ENCODE results near the gene SLC25A26.

Gene SLC25A26

DNA sequence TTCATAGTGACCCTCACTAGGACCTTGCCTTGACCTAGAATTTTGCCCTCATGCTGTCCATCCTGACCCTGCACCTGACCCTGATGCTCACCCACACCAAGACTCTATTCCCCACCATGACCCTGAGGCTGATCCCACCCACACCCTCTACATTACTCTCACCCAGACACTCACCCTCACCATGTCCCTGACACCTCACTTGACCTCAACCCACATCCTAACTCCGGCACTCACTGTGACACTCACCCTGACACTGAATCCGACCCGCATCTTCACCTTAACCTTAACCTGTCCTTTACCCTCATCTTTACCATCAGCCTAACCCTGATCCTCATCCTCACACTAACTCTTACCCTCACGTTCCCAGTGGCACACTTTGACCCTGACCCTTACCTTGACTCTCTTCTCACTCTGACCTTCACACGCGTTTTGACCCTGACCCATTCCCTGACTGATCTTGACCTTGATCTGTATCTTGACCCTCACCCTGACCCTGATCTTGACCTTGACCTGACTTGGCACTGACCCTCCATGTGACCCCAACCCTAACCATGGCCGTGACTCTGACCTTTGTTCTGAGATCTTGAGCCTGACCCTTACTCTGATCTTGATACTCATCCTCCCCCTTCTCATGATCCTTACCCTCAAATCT, 22.2 kb upstream of the SLC25A26 start:
- Histone ChIP-seq H3K9ac (ENCODE audit: low read length in 2 of 2) (no peak overlapping the region), H3K9me3 (ENCODE audit: control insufficient read depth in 2 of 2, low read length in 2 of 2) (no peaks in the 10 kb centered on the region), H3K27me3 (ENCODE audit: control insufficient read depth in 1 of 2, insufficient read depth in 2 of 2, low read length in 2 of 2) (peaks cover 7 to 8% of the 10 kb centered on the region in 2 donors), H3K4me1 (ENCODE audit: control insufficient read depth, insufficient read depth, low read length) (peaks cover 5% of the 10 kb centered on the region), H3K27ac (ENCODE audit: low read length) (no peak overlapping the region), H3K4me3 (ENCODE audit: low read length in 2 of 2) (no peak overlapping the region), H3K36me3 (ENCODE audit: control insufficient read depth in 2 of 2, insufficient read depth in 2 of 2, low read length in 2 of 2) (no peaks in the 10 kb centered on the region)

DNA sequence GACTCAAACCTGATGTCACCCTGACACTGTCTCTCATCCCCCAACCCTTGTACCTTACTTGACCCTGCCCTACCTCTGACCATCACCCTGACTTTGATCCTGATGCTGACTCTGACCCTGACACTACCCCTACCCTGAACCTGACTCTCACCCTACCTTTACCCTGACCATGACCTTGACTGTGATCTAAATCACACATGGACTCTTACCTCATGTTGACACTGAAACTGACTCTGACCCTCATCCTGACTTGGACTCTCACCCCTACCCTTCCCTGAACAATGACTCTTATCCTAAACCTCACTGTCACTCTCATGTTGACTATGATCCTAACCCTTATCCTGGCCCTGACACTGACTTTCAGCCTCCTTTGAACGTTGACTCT, 21.7 kb upstream of the SLC25A26 start:
- Histone ChIP-seq H3K36me3 (ENCODE audit: control insufficient read depth in 2 of 2, insufficient read depth in 2 of 2, low read length in 2 of 2) (no peaks in the 10 kb centered on the region), H3K9ac (ENCODE audit: low read length in 2 of 2) (no peak overlapping the region), H3K4me3 (ENCODE audit: low read length in 2 of 2) (no peak overlapping the region), H3K4me1 (ENCODE audit: control insufficient read depth, insufficient read depth, low read length) (peaks cover 5% of the 10 kb centered on the region), H3K9me3 (ENCODE audit: control insufficient read depth in 2 of 2, low read length in 2 of 2) (no peaks in the 10 kb centered on the region), H3K27ac (ENCODE audit: low read length) (no peak overlapping the region), H3K27me3 (ENCODE audit: control insufficient read depth in 1 of 2, insufficient read depth in 2 of 2, low read length in 2 of 2) (peaks cover 7 to 8% of the 10 kb centered on the region in 2 donors)

DNA sequence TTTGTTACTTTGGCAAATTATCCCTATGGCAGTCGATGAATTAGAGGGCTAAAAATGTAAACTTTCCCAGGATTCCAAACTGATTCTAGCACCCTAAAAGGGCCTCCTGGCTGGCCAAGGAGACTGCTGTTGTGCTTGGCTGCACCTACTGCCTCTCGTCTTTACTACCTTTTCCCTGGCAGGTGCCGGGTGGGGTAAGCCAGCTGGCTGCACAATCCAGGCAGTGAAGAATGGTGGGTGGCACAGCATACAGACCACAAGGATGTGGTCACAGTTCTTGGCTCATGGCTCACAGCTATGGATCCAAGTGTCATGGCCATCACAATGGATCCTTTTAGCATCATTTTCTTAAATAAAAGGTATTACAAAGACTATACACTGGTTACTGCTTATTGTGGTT, 20.7 kb upstream of the SLC25A26 start:
- Histone ChIP-seq H3K4me1 (ENCODE audit: control insufficient read depth, insufficient read depth, low read length) (peaks cover 2% of the 10 kb centered on the region), H3K27ac (ENCODE audit: low read length) (no peak overlapping the region), H3K36me3 (ENCODE audit: control insufficient read depth in 2 of 2, insufficient read depth in 2 of 2, low read length in 2 of 2) (no peaks in the 10 kb centered on the region), H3K27me3 (ENCODE audit: control insufficient read depth in 1 of 2, insufficient read depth in 2 of 2, low read length in 2 of 2) (peaks cover 4% of the 10 kb centered on the region in 2 donors), H3K9me3 (ENCODE audit: control insufficient read depth in 2 of 2, low read length in 2 of 2) (no peaks in the 10 kb centered on the region), H3K4me3 (ENCODE audit: low read length in 2 of 2) (no peak overlapping the region), H3K9ac (ENCODE audit: low read length in 2 of 2) (no peak overlapping the region)

DNA sequence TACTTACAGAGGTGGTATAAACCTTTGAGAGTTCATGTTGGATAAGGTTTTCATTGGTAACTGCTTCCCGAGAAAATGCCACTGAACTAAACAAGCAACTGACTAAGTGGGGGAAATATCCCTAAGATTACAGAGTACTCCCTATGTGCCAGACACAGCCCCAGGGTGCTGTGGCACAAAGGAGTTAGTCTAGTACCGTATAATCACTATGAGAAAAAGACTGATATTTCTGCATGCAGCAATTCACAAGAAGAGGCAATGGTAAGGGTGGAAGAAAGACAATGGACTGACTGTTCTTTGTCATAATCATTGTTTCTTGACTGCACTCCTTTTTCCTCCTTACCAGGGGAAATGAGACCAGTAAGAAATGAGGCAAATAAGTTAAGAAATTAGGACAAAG, 20.0 kb upstream of the SLC25A26 start:
- Histone ChIP-seq H3K27ac (ENCODE audit: low read length) (no peak overlapping the region), H3K9me3 (ENCODE audit: control insufficient read depth in 2 of 2, low read length in 2 of 2) (no peaks in the 10 kb centered on the region), H3K36me3 (ENCODE audit: control insufficient read depth in 2 of 2, insufficient read depth in 2 of 2, low read length in 2 of 2) (no peaks in the 10 kb centered on the region), H3K9ac (ENCODE audit: low read length in 2 of 2) (no peak overlapping the region), H3K4me3 (ENCODE audit: low read length in 2 of 2) (no peak overlapping the region), H3K4me1 (ENCODE audit: control insufficient read depth, insufficient read depth, low read length) (no peaks in the 10 kb centered on the region), H3K27me3 (ENCODE audit: control insufficient read depth in 1 of 2, insufficient read depth in 2 of 2, low read length in 2 of 2) (peaks cover 0 to 4% of the 10 kb centered on the region in 2 donors)

DNA sequence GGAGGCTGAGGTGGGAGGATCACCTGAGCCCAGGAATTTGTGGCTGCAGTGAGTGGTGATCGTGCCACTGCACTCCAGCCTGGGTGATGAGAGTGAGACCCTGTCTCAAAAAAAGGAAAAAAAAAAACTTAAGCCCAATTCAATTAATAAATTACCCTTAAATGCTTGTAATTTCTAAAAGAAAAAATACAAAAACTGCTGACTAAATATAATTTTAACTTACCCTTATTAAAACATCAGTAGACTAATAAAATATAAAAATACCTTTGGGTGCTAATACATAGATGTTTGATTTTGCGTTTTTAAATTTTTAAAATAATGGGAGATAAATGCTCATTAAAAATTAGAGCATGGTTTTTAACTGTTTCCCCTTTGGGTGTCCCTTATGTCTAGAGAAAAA, 17.5 kb upstream of the SLC25A26 start:
- Histone ChIP-seq H3K9me3 (ENCODE audit: control insufficient read depth in 2 of 2, low read length in 2 of 2) (no peaks in the 10 kb centered on the region), H3K36me3 (ENCODE audit: control insufficient read depth in 2 of 2, insufficient read depth in 2 of 2, low read length in 2 of 2) (no peaks in the 10 kb centered on the region), H3K4me3 (ENCODE audit: low read length in 2 of 2) (no peak overlapping the region), H3K27ac (ENCODE audit: low read length) (no peak overlapping the region), H3K27me3 (ENCODE audit: control insufficient read depth in 1 of 2, insufficient read depth in 2 of 2, low read length in 2 of 2) (peaks cover 0 to 4% of the 10 kb centered on the region in 2 donors), H3K4me1 (ENCODE audit: control insufficient read depth, insufficient read depth, low read length) (no peaks in the 10 kb centered on the region), H3K9ac (ENCODE audit: low read length in 2 of 2) (no peak overlapping the region)

DNA sequence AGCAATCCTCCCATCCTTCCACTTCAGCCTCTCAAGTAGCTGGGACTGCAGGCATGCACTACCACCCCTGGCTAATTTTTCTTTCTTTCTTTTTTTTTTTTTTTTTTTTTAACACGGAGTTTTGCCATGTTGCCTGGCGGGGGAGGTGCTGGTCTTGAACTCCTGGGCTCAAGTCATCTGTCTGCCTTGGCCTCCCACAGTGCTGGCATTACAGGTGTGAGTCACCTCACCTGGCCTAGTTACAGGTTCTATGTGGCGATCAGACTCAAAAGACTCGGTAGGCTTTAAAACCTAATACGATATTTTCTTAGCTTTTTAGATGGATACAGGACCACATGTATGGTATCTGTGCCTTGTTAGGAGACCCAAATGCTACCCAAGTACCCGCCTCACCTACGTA, 14.0 kb upstream of the SLC25A26 start:
- H3K36me3 ChIP-seq (ENCODE audit: control insufficient read depth in 2 of 2, insufficient read depth in 2 of 2, low read length in 2 of 2): no peaks in the 10 kb centered on the region
- H3K4me1 ChIP-seq (ENCODE audit: control insufficient read depth, insufficient read depth, low read length): no peaks in the 10 kb centered on the region
- H3K9ac ChIP-seq (ENCODE audit: low read length in 2 of 2): no peak overlapping the region
- H3K27ac ChIP-seq (ENCODE audit: low read length): no peak overlapping the region
- H3K4me3 ChIP-seq (ENCODE audit: low read length in 2 of 2): no peak overlapping the region
- no peaks in the 10 kb centered on the region for H3K9me3 ChIP-seq (ENCODE audit: control insufficient read depth in 2 of 2, low read length in 2 of 2)
- no peaks in the 10 kb centered on the region for H3K27me3 ChIP-seq (ENCODE audit: control insufficient read depth in 1 of 2, insufficient read depth in 2 of 2, low read length in 2 of 2)

DNA sequence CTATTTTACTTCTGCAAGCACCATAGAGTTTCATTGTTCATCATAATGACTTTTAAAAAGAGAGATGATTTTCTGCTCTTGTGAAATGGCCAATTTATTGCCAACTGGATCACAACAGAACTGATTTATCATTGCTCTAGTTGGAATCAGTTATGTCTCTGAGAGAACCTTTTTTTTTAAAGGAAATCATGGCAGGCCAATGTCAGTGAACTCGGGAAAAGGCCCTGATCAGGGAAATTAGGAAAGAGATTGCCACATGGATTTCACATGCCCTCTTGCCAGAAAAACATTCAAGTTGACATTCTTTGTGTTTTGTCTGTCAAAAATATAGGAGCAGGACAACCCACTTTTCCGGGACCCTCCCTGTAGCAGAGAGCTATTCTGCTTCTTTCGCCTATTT, 12.6 kb upstream of the SLC25A26 start:
- H3K4me1 ChIP-seq (ENCODE audit: control insufficient read depth, insufficient read depth, low read length): no peaks in the 10 kb centered on the region
- no peaks in the 10 kb centered on the region for H3K9me3 ChIP-seq (ENCODE audit: control insufficient read depth in 2 of 2, low read length in 2 of 2)
- no peaks in the 10 kb centered on the region for H3K36me3 ChIP-seq (ENCODE audit: control insufficient read depth in 2 of 2, insufficient read depth in 2 of 2, low read length in 2 of 2)
- H3K27ac ChIP-seq (ENCODE audit: low read length): no peak overlapping the region
- no peak overlapping the region for H3K4me3 ChIP-seq (ENCODE audit: low read length in 2 of 2)
- no peak overlapping the region for H3K9ac ChIP-seq (ENCODE audit: low read length in 2 of 2)
- H3K27me3 ChIP-seq (ENCODE audit: control insufficient read depth in 1 of 2, insufficient read depth in 2 of 2, low read length in 2 of 2): no peaks in the 10 kb centered on the region

DNA sequence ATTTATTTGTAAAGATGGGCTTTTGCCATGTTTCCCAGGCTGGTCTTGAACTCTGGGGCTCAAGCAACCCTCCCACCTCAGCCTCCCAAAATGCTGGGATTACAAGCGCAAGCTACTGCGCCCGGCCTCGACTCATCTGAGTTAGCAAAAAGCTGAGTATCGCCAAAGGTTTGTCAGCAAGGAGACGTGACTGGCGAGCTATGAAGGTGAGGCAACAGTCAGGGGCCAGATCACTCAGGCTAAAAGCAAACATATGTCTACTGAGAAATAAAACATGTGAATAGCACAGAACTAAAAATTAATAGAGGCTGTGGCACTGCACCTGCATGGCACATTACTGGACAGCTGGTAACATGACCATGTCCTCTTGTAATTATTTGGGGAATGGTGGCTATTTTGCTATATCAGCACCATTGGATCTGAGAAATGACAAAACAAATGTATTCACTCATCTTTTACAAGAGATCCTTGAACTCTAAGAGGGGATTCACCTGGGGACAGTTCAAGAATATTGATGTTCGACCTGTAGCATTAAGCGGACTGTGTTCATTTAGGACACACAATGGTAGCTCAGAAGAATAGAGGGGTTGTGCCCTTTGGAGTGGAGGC, 10.0 kb upstream of the SLC25A26 start:
- Histone ChIP-seq H3K9ac (ENCODE audit: low read length in 2 of 2) (no peak overlapping the region), H3K36me3 (ENCODE audit: control insufficient read depth in 2 of 2, insufficient read depth in 2 of 2, low read length in 2 of 2) (no peaks in the 10 kb centered on the region), H3K27ac (ENCODE audit: low read length) (no peak overlapping the region), H3K4me3 (ENCODE audit: low read length in 2 of 2) (no peak overlapping the region), H3K27me3 (ENCODE audit: control insufficient read depth in 1 of 2, insufficient read depth in 2 of 2, low read length in 2 of 2) (no peaks in the 10 kb centered on the region), H3K4me1 (ENCODE audit: control insufficient read depth, insufficient read depth, low read length) (no peaks in the 10 kb centered on the region), H3K9me3 (ENCODE audit: control insufficient read depth in 2 of 2, low read length in 2 of 2) (no peaks in the 10 kb centered on the region)

GRCh38 chr3:66211779-66212178, 9.0 kb upstream of the SLC25A26 start:
- Histone ChIP-seq H3K4me1 (ENCODE audit: control insufficient read depth, insufficient read depth, low read length) (no peaks in the 10 kb centered on the region), H3K27me3 (ENCODE audit: control insufficient read depth in 1 of 2, insufficient read depth in 2 of 2, low read length in 2 of 2) (no peaks in the 10 kb centered on the region), H3K4me3 (ENCODE audit: low read length in 2 of 2) (no peak overlapping the region)

DNA sequence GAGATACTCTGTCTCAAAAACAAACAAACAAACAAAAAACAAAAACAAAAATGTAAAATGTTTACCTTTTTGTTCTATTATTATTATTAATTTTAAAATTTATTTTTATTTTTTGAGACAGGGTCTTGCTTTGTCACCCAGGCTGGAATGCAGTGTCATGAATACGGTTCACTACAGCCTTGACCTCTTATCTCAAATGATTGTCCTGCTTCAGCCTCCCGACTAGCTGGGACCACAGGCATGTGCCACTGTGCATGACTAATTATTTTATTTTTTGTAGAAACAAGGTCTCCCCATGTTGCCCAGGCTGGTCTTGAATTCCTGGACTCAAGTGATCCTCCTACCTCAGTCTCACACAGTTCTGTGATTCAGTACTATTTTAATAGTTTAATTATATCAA, 5.7 kb upstream of the SLC25A26 start:
- Histone ChIP-seq H3K9ac (ENCODE audit: low read length in 2 of 2) (no peak overlapping the region), H3K27me3 (ENCODE audit: control insufficient read depth in 1 of 2, insufficient read depth in 2 of 2, low read length in 2 of 2) (no peaks in the 10 kb centered on the region), H3K36me3 (ENCODE audit: control insufficient read depth in 2 of 2, insufficient read depth in 2 of 2, low read length in 2 of 2) (no peaks in the 10 kb centered on the region), H3K9me3 (ENCODE audit: control insufficient read depth in 2 of 2, low read length in 2 of 2) (no peaks in the 10 kb centered on the region), H3K27ac (ENCODE audit: low read length) (no peak overlapping the region), H3K4me1 (ENCODE audit: control insufficient read depth, insufficient read depth, low read length) (no peaks in the 10 kb centered on the region), H3K4me3 (ENCODE audit: low read length in 2 of 2) (no peak overlapping the region)

More at GRCh38 chr3:66211779-66212178, 9.0 kb upstream of the SLC25A26 start:
- Histone ChIP-seq H3K9ac (ENCODE audit: low read length in 2 of 2) (no peak overlapping the region), H3K9me3 (ENCODE audit: control insufficient read depth in 2 of 2, low read length in 2 of 2) (no peaks in the 10 kb centered on the region), H3K36me3 (ENCODE audit: control insufficient read depth in 2 of 2, insufficient read depth in 2 of 2, low read length in 2 of 2) (no peaks in the 10 kb centered on the region), H3K27ac (ENCODE audit: low read length) (no peak overlapping the region)

DNA sequence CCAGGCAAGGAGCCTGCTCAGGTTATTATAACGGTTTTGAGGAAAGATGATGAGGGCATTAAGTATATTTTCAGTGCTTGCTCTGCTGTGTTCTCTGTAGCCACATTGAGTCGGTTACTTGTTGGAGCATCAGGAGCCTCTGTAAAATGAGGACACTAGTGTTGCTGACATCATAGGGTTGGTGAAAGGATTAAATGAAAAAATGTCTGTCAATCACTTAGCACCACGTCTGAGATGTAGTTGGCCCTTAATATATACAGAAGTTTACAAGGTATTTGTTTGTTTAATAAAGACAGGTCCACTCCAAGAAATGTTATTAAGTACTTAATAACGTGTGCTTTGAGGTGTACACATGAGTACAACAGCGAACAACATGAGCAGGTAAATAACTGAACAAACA, 735 bp upstream of the SLC25A26 start:
- peak overlapping the region; percentile 48 to 59 for H3K9ac ChIP-seq (ENCODE audit: low read length in 2 of 2)
- peak overlapping the region; percentile 81 to 85 for H3K4me3 ChIP-seq (ENCODE audit: low read length in 2 of 2)
- H3K36me3 ChIP-seq (ENCODE audit: control insufficient read depth in 2 of 2, insufficient read depth in 2 of 2, low read length in 2 of 2): no peaks in the 10 kb centered on the region
- H3K27ac ChIP-seq (ENCODE audit: low read length): no peak overlapping the region
- no peaks in the 10 kb centered on the region for H3K4me1 ChIP-seq (ENCODE audit: control insufficient read depth, insufficient read depth, low read length)
- H3K9me3 ChIP-seq (ENCODE audit: control insufficient read depth in 2 of 2, low read length in 2 of 2): no peaks in the 10 kb centered on the region
- no peaks in the 10 kb centered on the region for H3K27me3 ChIP-seq (ENCODE audit: control insufficient read depth in 1 of 2, insufficient read depth in 2 of 2, low read length in 2 of 2)
